GM23338 (cell line): ENCODE data around the gene CROCC2. TPM values are rescaled to one million over a fixed set of nuclear protein-coding genes. Genes with fewer than 3 reads are reported as not detected.
A peak's percentile ranks its signal among the peaks of the same experiment; 100 is the strongest.

Experiments used
- ATAC-seq: fragments of 200-7000 bp; cut with Tn5 transposase; 3 replicates; pipeline ENCODE4 v1.9.1; 2020
- DNase-seq: peaks from one replicate; pipeline ENCODE4 v3.0.0-alpha.2; 2015; ENCODE audit warnings: low spot score
- H2AFZ ChIP-seq: fragments of 200-600 bp; sonication (generic); 2 replicates; pipeline ENCODE4 v1.8.0; 2016; ENCODE audit warnings: antibody characterized with exemption, mild to moderate bottlenecking, moderate library complexity
- H3F3A ChIP-seq: fragments of 200-600 bp; sonication (generic); replicated peaks from 2 replicates; pipeline ENCODE4 v1.8.0; 2017; ENCODE audit warnings: antibody characterized with exemption, mixed run types, low read depth
- H3K27ac ChIP-seq: fragments of 200-600 bp; sonication (generic); 2 replicates; pipeline ENCODE4 v1.6.1; 2016; ENCODE audit warnings: low read depth
- H3K27me3 ChIP-seq: fragments of 200-600 bp; sonication (generic); 2 replicates; pipeline ENCODE4 v1.8.0; 2016; ENCODE audit warnings: mild to moderate bottlenecking, mixed run types, moderate library complexity; ENCODE audit not compliant: insufficient read depth
- H3K36me3 ChIP-seq: fragments of 200-600 bp; sonication (generic); 2 replicates; pipeline ENCODE4 v1.8.0; 2016; ENCODE audit warnings: mild to moderate bottlenecking; ENCODE audit not compliant: insufficient read depth
- H3K4me1 ChIP-seq: fragments of 200-600 bp; sonication (generic); 2 replicates; pipeline ENCODE4 v1.8.0; 2016; ENCODE audit warnings: mild to moderate bottlenecking, moderate library complexity; ENCODE audit not compliant: insufficient read depth
- H3K4me2 ChIP-seq: fragments of 200-600 bp; sonication (generic); 2 replicates; pipeline ENCODE4 v1.7.1; 2017; ENCODE audit warnings: mixed run types
- H3K4me3 ChIP-seq: fragments of 200-600 bp; sonication (generic); 2 replicates; pipeline ENCODE4 v1.6.1; 2016; ENCODE audit warnings: mixed run types
- H3K79me2 ChIP-seq: fragments of 200-600 bp; sonication (generic); replicated peaks from 2 replicates; pipeline ENCODE4 v1.8.0; 2017; ENCODE audit warnings: mild to moderate bottlenecking; ENCODE audit not compliant: insufficient read depth
- H3K9me2 ChIP-seq: fragments of 200-600 bp; sonication (generic); 2 replicates; pipeline ENCODE4 v1.8.0; 2017; ENCODE audit not compliant: insufficient read depth
- H4K20me1 ChIP-seq: fragments of 200-600 bp; sonication (generic); replicated peaks from 2 replicates; pipeline ENCODE4 v1.8.0; 2017; ENCODE audit warnings: mild to moderate bottlenecking; ENCODE audit not compliant: insufficient read depth
- H3K27ac Mint-ChIP-seq: 2 replicates; pipeline ENCODE4 v1.8.0; 2020; ENCODE audit warnings: inconsistent platforms, mild to moderate bottlenecking, moderate library complexity, mixed read lengths
- H3K27me3 Mint-ChIP-seq: 3 replicates; pipeline ENCODE4 v1.8.0; 2022; ENCODE audit warnings: low read depth, mild to moderate bottlenecking, moderate library complexity, mixed read lengths, inconsistent platforms; ENCODE audit not compliant: insufficient read depth, poor library complexity
- H3K36me3 Mint-ChIP-seq: 3 replicates; pipeline ENCODE4 v1.8.0; 2021; ENCODE audit warnings: low read depth, mild to moderate bottlenecking, inconsistent platforms, moderate library complexity, mixed read lengths
- H3K4me1 Mint-ChIP-seq: 3 replicates; pipeline ENCODE4 v1.8.0; 2020; ENCODE audit warnings: mild to moderate bottlenecking, inconsistent platforms, mixed read lengths
- H3K4me3 Mint-ChIP-seq: 3 replicates; pipeline ENCODE4 v1.8.0; 2021; ENCODE audit warnings: moderate library complexity, mild to moderate bottlenecking, inconsistent platforms, mixed read lengths
- H3K9me3 Mint-ChIP-seq: 3 replicates; pipeline ENCODE4 v1.8.0; 2020; ENCODE audit warnings: moderate library complexity, mild to moderate bottlenecking, inconsistent platforms, mixed read lengths
- CREB1 ChIP-seq: fragments of 250-450 bp; sonication (Bioruptor Pico); IDR thresholded peaks from 2 replicates; pipeline ENCODE4 v1.5.0; 2020; ENCODE audit warnings: low read depth, mild to moderate bottlenecking, moderate library complexity
- CTCF ChIP-seq, 2 experiments: fragments of 200-600 bp in 1 of 2; sonication (generic) in 1 of 2; conservative IDR thresholded peaks; 2 replicates each; pipeline versions ENCODE4 v1.5.1 to v1.6.1; 2016 to 2017; ENCODE audit warnings: antibody characterized with exemption in 2 of 2, low read depth in 2 of 2, mild to moderate bottlenecking in 2 of 2, moderate library complexity in 1 of 2
- EZH2 ChIP-seq: fragments of 200-600 bp; sonication (generic); IDR thresholded peaks from one replicate; pipeline ENCODE4 v1.8.0; 2017; ENCODE audit warnings: antibody characterized with exemption, mild to moderate bottlenecking, low read depth; ENCODE audit not compliant: unreplicated experiment
- EZH2phosphoT487 ChIP-seq: fragments of 200-600 bp; sonication (generic); IDR thresholded peaks from one replicate; pipeline ENCODE4 v1.8.1; 2018; ENCODE audit warnings: antibody characterized with exemption; ENCODE audit not compliant: unreplicated experiment
- JUNB ChIP-seq: IDR thresholded peaks from one replicate; pipeline ENCODE4 v1.6.1; 2016; ENCODE audit warnings: antibody characterized with exemption; ENCODE audit not compliant: unreplicated experiment
- NANOG ChIP-seq: IDR thresholded peaks from 2 replicates; pipeline ENCODE4 v1.6.1; 2016; ENCODE audit warnings: antibody characterized with exemption, borderline replicate concordance
- POLR2AphosphoS5 ChIP-seq: IDR thresholded peaks from 2 replicates; pipeline ENCODE4 v1.6.1; 2016; ENCODE audit warnings: antibody characterized with exemption, low read depth
- REST ChIP-seq: IDR thresholded peaks from one replicate; pipeline ENCODE4 v1.6.1; 2018; ENCODE audit warnings: antibody characterized with exemption; ENCODE audit not compliant: unreplicated experiment
- STAT1 ChIP-seq: IDR thresholded peaks from one replicate; pipeline ENCODE4 v1.6.1; 2016; ENCODE audit warnings: antibody characterized with exemption; ENCODE audit not compliant: unreplicated experiment
- ZNF114 ChIP-seq: fragments of 250-450 bp; sonication (Bioruptor Pico); IDR thresholded peaks from 2 replicates; pipeline ENCODE4 v1.5.0; 2020; ENCODE audit warnings: mild to moderate bottlenecking, moderate library complexity
- ZNF331 ChIP-seq: fragments of 250-450 bp; sonication (Bioruptor Pico); IDR thresholded peaks from 2 replicates; pipeline ENCODE4 v1.5.0; 2020; ENCODE audit warnings: low read depth, mild to moderate bottlenecking, moderate library complexity
- polyA plus RNA-seq: library from polyadenylated mRNA; unstranded; fragments of >200 nt; fragmentation: Nextera tagmentation; extraction: Ambion mirVana; gene quantifications from 2 replicates; pipeline ENCODE4 v1.2.1, GENCODE V29; 2016
- total RNA-seq: library from RNA; depleted of rRNA; stranded (reverse); fragments of >200 nt; shearing (Covaris generic); gene quantifications from 2 replicates; pipeline ENCODE4 v1.2.3, GENCODE V29; 2014
- TF ChIP-seq, protein P1 (sequence below): fragments of 250-450 bp; sonication (Bioruptor Pico); IDR thresholded peaks from 2 replicates; pipeline ENCODE4 v1.5.0; 2020; ENCODE audit warnings: mild to moderate bottlenecking, moderate library complexity
- TF ChIP-seq, protein P2 (sequence below): IDR thresholded peaks from 2 replicates; pipeline ENCODE4 v1.6.1; 2016; ENCODE audit warnings: antibody characterized with exemption

Gene CROCC2
- total and polyA plus RNA-seq, 2 experiments from 2014 or later, result not detected

DNA sequence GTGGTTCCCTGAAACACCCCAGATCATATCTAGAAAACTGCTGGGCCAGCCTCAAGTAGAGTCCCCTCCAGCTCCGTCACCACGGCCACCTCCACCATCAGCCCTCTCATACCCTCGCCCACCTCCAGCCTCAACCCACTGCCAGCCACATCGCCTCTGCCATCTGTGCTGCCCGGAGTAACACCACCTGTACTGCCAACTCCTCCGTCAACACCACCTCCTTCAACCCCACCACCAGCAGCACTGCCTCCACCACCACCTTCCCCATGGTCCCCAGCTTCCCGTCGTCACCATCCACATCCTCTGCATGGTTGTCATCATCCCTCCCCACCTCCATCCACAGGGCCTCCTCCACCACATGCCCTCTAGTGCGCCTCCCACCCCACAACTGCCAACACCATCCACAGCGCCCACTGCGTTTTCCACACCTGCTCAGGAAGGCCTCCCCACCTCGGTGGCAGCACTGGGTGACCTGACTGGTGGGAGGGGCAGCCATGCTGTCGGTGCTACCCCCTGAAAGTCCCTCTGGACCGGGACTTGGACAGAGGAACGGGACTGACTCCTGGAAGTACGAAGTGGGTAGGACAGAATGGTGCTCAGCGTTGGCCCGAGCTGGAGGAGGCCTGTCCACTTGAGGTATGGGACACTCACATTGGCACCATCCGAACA lies 93.9 kb downstream of the CROCC2 start:
- Histone ChIP-seq H3K4me2 (peak overlapping the region; percentile 81; the same call in 1 of the 2 replicates), H3K36me3 (no peaks in the 10 kb centered on the region), H4K20me1 (no peaks in the 10 kb centered on the region; the same call in 1 of the 2 replicates), H3K79me2 (no peaks in the 10 kb centered on the region), H3F3A (no peaks in the 10 kb centered on the region), H3K9me2 (no peaks in the 10 kb centered on the region), H3K4me1 (no peaks in the 10 kb centered on the region), H3K4me3 (0 out of 2 replicates have a peak overlapping the region, but pooled peaks have one; percentile 62), H2AFZ (no peak overlapping the region), H3K27ac (no peak overlapping the region), H3K27me3 (peaks cover 18% of the 10 kb centered on the region)
- Mint-ChIP-seq H3K4me3 (peak overlapping the region; percentile 64), H3K27me3 (peaks cover 21% of the 10 kb centered on the region), H3K36me3 (peaks cover 10% of the 10 kb centered on the region), H3K27ac (no peak overlapping the region), H3K4me1 (peaks cover 4% of the 10 kb centered on the region; the same call in 1 of the 3 replicates), H3K9me3 (peaks cover 18% of the 10 kb centered on the region)
- ATAC-seq, result no peak
- TF ChIP-seq ZNF331 (no peak), STAT1 (no peak), EZH2phosphoT487 (no peak), NANOG (no peak), POLR2AphosphoS5 (no peak), CREB1 (no peak), CTCF (conservative IDR thresholded peaks at IDR 0.05; ENCODE audit: low read depth in 2 of 2) (no peak), EZH2 (no peak), REST (no peak), ZNF114 (CRISPR knock-in tag) (no peak), JUNB (no peak)
- TF ChIP-seq, protein P1, sequence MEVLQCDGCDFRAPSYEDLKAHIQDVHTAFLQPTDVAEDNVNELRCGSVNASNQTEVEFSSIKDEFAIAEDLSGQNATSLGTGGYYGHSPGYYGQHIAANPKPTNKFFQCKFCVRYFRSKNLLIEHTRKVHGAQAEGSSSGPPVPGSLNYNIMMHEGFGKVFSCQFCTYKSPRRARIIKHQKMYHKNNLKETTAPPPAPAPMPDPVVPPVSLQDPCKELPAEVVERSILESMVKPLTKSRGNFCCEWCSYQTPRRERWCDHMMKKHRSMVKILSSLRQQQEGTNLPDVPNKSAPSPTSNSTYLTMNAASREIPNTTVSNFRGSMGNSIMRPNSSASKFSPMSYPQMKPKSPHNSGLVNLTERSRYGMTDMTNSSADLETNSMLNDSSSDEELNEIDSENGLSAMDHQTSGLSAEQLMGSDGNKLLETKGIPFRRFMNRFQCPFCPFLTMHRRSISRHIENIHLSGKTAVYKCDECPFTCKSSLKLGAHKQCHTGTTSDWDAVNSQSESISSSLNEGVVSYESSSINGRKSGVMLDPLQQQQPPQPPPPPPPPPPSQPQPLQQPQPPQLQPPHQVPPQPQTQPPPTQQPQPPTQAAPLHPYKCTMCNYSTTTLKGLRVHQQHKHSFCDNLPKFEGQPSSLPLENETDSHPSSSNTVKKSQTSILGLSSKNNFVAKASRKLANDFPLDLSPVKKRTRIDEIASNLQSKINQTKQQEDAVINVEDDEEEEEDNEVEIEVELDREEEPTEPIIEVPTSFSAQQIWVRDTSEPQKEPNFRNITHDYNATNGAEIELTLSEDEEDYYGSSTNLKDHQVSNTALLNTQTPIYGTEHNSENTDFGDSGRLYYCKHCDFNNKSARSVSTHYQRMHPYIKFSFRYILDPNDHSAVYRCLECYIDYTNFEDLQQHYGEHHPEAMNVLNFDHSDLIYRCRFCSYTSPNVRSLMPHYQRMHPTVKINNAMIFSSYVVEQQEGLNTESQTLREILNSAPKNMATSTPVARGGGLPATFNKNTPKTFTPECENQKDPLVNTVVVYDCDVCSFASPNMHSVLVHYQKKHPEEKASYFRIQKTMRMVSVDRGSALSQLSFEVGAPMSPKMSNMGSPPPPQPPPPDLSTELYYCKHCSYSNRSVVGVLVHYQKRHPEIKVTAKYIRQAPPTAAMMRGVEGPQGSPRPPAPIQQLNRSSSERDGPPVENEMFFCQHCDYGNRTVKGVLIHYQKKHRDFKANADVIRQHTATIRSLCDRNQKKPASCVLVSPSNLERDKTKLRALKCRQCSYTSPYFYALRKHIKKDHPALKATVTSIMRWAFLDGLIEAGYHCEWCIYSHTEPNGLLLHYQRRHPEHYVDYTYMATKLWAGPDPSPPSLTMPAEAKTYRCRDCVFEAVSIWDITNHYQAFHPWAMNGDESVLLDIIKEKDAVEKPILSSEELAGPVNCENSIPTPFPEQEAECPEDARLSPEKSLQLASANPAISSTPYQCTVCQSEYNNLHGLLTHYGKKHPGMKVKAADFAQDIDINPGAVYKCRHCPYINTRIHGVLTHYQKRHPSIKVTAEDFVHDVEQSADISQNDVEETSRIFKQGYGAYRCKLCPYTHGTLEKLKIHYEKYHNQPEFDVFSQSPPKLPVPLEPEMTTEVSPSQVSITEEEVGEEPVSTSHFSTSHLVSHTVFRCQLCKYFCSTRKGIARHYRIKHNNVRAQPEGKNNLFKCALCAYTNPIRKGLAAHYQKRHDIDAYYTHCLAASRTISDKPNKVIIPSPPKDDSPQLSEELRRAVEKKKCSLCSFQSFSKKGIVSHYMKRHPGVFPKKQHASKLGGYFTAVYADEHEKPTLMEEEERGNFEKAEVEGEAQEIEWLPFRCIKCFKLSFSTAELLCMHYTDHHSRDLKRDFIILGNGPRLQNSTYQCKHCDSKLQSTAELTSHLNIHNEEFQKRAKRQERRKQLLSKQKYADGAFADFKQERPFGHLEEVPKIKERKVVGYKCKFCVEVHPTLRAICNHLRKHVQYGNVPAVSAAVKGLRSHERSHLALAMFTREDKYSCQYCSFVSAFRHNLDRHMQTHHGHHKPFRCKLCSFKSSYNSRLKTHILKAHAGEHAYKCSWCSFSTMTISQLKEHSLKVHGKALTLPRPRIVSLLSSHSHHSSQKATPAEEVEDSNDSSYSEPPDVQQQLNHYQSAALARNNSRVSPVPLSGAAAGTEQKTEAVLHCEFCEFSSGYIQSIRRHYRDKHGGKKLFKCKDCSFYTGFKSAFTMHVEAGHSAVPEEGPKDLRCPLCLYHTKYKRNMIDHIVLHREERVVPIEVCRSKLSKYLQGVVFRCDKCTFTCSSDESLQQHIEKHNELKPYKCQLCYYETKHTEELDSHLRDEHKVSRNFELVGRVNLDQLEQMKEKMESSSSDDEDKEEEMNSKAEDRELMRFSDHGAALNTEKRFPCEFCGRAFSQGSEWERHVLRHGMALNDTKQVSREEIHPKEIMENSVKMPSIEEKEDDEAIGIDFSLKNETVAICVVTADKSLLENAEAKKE (CRISPR knock-in tag), result no peak
- TF ChIP-seq, protein P2, sequence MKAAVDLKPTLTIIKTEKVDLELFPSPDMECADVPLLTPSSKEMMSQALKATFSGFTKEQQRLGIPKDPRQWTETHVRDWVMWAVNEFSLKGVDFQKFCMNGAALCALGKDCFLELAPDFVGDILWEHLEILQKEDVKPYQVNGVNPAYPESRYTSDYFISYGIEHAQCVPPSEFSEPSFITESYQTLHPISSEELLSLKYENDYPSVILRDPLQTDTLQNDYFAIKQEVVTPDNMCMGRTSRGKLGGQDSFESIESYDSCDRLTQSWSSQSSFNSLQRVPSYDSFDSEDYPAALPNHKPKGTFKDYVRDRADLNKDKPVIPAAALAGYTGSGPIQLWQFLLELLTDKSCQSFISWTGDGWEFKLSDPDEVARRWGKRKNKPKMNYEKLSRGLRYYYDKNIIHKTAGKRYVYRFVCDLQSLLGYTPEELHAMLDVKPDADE, result no peak
- no peak for DNase-seq
